RPMI8226 (cell line): Measurements from ENCODE around the gene CDC123.
"Not testable (repeated sequence)": the region's sequence is repeated elsewhere in the genome, so short reads cannot be mapped to it uniquely, and the experiment has no call there.

ENCODE experiments used
- DNase-seq: peaks from one replicate; pipeline ENCODE4 v3.0.0-alpha.2; 2015

CDC123 gene

DNA sequence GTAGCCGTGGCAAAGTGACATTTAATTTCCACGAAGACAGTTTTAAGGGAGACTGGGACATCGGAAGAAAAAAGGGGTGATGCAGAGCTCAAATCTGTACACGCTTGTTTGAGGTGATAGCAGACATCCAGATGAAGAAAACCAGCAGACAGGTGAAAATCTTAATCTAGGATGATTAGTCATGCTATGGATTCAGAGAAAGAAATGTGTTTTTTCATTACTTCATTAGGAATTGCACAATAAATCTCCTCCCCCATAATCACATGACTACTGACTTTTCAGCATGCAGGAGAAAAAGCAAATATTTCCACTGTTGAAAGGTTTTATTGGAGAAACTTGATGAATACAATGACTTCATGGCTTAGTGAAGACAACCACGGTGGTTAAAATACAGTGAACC lies 2.8 kb upstream of the CDC123 start:
- no peak for DNase-seq

DNA sequence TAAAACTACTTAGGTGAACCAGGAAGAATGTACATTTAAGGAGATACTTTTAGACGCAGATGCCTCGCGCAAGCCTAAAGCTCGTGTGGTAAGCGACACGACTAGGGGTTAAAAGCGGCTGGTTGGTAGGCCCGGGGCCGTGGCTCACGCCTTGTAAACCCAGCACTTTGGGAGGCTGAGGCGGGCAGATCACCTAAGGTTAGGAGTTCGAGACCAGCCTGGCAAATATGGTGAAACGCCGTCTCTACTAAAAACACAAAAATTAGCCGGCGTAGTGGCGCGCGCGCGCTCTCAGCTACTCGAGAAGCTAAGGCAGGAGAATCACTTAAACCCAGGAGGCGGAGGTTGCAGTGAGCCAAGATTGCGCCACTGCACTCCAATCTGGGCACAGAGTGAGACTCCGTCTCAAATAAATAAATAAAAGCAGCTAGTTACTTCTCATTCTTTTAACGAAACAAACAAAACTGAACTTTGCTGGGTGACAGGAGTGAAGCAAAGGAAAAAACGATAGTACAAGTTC lies 1.2 kb upstream of the CDC123 start:
- DNase-seq: peak; percentile 52

DNA sequence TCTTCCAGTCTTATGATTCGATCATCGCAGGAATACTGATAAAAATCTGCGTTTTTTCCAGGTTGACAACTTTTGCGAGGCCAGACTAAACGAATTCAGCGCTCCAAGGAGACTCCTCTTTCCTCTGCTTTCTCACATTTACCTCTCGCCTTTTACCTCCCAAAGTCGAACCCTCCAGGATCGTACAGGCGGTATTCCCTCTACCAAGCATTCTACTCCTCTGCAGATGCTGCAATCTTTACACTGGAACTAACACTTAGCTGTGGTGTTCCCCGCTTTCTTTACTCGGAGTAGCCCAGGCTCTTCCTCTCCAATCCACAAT lies 746 bp upstream of the CDC123 start:
- DNase-seq: no peak

DNA sequence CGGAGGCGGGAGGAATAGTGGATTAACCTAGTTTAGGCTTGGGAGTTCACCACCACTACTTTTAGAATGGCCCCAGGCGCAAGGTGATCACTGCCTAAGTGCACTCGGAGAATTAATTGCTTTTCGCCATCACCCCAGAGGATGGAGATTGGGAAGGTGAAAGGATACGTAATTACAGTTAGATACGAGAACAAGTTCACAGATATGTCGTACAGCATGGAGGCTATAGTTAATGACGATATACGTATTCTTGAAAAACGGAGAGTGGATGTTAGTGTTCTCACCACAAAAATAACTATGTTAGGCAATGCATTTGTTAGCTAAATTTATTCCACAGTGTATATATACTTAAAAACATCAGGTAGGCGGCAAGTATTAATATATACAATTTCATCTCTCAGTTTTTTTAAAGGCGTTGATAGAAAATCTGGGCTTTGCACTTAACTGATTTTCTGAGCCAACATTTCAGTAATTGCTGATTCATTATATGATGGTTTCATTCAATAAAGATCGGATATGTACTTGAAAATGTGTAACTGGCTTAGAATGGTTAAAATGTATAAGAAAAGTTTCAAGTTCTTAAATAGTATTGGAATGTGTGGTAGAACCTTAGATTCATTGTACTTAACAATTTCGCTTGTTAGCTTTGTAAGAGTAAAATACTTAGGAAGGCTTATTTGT lies 683 bp downstream of the CDC123 start:
- DNase-seq: no peak

DNA sequence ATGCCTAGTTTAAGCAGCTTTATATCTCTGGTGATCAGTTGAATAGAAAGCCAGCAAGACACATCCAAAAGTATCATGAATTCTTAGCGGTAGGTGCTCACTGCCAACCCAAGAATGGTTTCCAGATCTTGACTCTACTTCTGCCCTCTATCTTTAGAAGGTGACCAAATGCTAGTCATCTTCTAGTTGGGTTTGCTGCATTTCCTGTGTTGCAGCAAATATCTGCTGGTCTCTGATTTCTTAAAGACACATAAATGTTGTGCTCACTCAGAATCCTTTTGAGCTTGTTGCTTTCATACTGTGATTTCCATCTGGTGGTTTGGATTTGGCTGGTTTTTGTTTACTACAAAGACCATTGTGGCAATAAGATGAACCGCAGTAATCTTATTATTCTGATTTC lies 2.2 kb downstream of the CDC123 start:
- no peak for DNase-seq

DNA sequence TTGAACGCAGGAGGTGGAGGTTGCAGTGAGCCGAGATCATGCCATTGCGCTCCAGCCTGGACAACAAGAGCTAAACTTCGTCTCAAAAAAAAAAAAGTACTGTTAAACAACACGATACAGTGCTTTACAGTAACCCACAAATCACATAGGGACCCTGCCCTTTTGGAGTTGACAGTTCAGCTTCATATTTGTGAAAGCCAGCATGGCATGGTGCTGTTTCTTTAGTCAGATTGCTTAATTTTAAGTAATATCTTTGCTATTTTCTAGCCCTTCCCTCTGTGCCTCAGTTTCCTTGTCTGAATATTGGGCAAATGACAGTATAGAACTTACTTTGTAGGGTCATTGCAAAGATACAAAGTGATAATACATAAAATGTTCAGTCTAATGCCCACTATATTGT lies 4.9 kb downstream of the CDC123 start:
- DNase-seq: no peak

DNA sequence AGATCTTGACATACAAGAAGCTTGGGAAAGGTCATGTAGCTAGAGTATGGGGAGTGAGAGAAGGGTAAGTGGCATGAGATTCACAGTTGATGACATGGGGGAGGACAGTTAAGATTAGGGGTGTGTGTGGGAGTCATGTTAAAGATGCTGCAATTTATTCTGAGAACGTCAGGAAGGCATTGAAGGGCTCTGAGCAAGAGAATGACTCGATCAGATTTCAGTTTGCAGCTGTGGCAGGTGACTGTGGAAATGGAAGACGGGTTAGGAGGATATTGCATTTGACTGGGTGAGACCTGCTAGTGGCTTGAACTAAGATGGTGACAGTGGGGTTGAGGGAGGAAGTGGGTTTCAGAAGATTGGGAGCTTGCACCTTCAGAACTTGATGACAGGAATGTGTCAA lies 5.6 kb downstream of the CDC123 start:
- DNase-seq: no peak

DNA sequence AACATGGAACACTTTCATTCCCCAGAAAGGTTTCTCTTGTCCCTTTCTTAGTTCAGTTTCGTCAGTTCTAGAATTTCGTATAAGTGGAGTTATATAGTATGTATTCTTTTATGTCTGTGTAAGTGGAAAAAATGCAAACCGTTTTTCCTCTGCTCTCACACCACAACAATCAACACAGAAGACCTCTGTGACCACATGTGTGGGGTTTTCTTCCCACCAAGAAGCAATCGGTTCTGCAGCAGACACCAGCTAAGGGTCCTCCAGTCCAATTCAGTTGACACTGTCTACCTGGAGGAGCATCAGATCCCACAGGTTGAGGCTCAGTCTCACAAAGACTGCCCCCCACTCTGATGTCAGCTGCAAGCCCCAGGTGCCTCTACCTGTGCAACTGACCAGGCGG lies 6.2 kb downstream of the CDC123 start:
- no peak for DNase-seq

DNA sequence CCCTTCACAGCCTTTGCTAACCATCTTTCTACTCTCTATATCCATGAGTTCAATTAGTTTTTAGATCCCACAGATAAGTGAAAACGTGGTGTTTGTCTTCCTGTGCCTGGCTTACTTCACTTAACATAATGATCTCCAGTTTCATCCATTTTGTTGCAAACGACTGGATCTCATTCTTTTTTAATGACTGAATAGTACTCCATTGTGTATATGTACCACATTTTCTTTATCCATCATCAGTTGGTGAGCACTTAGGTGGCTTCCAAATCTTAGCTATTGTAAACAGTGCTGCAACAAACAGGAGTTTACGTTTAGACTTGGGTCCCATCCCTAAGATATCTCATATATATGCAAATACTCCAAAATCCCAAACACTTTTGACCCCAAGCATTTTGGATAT lies 9.1 kb downstream of the CDC123 start:
- no peak for DNase-seq

DNA sequence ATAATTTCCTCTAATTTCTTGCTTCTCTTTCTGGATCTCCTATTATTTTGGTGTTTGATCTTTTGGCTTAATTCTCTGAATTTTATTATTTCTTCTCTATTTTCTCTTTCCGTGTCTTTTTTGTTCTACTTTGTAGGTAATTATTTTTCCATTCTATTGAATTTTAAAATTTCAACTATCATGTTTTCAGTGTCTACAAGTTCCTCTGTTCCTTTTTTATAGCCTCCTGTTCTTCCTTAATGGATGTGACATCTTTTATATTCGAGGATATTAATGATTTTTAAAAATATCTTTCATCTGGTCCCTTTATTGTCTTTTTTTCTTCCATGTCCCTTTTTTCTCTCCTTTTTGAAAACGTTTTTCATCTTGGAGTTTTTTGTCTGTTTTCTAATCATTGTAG lies 11.1 kb downstream of the CDC123 start:
- no peak for DNase-seq

DNA sequence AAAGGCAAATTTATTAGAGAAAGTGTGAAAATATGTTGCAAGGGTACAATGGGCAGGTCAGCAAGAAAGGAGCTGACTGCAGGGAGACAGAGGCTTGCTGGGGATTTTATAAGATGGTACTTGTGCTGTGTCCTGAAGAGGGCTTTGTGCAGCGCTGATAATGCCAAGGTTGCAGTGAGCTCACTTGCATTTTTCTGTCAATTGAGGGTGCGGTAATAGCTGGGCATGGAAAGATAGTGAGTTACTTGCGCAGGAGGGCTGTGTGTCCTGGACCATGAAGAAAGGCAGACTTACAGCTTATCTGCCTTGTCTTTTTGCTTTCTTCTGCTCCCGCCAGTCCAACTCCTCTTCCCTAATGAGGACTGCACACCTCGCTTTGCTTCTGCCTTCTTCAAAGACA lies 12.5 kb downstream of the CDC123 start:
- no peak for DNase-seq

DNA sequence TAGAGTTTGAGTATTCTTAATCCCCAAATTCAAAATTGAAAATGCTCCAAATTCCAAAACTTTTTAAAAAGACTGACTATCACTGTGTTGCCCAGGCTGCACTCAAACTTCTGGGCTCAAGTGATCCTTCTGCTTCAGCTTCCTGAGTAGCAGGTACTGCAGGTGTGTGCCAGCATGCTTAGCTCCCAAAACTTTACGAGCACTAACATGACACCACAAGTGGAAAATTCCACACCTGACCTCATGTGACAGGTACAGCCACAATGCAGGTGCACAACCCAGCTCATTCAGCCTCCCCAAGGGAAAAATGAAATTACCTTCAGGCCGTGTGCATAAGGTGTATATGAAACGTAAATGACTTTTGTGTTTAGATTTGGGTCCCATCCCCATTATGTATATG lies 16.5 kb downstream of the CDC123 start:
- DNase-seq: peak; percentile 21

DNA sequence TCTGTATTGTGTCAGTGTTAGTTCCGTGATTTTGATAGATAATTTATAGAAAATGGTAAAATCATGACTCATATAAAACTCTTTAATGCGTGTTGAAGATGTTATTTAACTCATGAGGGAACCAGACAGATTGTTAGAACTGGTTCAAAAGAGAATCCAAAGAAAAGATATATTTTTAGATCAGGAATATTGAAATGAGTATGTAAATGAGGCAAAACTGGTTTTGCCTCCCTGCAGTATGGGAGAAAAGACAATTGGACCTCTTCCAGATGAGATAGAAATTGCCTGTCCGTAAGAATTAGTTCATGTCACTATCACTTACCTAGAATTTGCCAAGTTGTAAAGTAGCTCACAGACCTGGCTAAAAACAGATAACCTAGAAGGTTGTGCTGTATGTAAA lies 17.6 kb downstream of the CDC123 start:
- no peak for DNase-seq

DNA sequence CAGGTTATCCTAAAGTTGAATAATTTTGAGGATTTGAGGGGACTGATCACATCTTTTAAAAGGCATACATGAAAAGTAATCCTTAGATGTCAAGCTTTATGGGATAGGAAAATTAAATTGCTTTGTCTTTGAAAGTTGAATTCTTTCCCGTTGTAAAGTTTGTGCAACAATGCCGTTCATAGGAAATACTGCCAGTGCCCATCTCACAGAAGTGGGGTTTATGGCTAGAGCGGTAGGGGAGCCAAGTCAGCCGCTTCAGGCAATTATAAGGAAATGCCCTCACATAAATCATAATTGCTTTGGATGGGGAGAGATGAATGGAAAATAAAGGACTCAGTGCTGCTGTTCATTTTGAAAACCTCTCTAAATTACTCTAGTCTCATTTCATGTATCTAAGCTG lies 18.1 kb downstream of the CDC123 start:
- no peak for DNase-seq

DNA sequence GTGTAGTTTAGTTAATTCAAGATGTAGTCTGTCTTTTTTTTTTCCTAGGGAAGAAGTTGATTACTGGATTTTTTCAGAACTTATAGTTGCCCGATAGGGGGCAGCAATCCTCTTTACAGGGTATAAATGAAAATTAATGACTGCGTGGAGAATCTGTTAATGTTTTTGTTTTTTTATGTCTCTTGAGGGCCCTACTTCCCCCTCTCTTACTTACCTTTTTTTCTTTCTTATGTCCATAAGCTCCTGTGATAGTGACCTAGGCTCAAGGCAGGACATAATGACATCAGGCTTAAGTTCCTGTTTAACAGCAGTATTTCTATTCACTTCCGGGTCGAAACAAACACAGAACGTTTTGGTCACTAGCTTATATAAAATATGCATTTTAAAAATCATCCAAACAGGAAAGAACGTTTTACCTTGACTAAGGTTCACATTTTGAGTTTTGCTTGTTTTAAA lies 18.8 kb downstream of the CDC123 start:
- DNase-seq: peak; percentile 61

DNA sequence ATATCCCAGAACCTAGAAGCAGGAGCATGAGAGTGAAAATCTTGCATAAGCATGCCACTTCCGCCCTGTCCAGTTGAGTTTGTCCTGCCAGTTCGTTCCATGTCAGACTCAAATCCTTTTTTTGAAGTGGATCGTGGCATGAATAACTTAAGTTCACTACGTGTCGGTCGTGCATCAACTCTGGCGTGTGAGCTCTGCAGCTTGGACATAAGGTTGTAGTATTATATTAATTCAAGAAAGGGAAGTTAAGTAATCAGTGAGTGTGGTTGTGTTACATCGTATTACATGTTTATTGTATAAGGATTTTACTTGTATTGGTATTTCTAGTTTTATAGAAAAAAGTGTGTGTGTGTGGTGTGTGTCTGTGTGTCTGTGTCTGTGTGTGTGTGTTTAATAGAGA lies 23.0 kb downstream of the CDC123 start:
- DNase-seq: no peak

DNA sequence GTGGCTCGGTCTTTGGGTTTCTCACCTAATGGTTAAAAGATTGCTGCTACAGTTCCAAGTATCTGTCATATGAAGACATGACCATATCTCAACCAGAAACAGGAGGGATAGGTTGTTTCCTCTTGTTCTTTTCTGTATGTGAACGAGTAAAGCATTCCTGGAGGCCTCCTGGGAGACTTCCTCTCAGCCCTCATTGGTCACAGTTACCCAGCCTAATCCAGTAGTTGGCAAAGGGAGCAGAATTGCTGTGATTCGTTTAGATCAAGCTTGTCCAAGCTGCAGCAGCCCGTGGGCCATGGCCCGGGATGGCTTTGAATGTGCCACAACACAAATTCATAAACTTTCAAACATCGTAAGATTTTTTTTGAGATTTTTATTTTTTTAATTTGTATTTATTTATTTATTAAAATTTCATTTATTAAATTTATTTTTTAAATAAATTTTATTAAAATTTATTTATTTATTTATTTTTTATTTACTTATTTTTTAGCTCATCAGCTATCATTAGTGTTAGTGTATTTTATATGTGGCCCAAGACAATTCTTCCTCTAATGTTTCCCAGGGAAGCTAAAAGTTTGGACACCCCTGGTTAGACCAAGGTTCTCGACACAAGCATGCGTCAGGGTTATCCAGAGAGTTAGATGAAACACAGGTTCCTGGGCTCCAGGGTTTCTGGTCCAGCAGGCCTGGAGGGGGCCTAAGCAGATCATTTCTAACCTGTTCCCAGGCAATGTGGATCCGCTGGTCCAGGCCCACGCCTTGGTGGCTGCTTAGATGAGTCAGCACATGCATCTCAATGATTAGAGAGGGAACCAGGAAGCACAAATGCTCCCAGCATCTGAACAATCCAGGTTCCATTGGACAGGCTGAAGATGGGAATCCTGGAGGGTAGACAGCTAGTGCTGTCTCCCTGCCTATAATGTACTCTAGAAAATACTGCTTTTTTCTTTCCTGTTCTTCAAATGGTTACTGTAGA lies 25.6 kb downstream of the CDC123 start:
- DNase-seq: no peak

DNA sequence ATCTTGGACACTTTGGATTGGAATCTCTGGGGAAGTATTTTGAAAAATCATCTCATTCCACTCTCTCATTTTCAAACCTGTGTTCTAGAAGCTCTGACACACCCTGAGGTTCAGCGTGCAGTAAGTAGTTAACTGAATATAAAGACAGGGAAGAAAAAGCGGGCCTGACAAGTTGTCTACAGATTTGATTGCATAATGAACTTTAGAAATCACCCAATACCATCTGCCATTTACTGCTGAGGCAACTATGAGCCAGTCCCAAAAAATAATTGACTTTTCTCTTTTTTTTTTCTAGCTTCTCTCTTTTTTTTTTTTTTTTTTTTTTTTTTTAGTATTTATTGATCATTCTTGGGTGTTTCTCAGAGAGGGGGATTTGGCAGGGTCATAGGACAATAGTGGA lies 29.5 kb downstream of the CDC123 start:
- DNase-seq: no peak

DNA sequence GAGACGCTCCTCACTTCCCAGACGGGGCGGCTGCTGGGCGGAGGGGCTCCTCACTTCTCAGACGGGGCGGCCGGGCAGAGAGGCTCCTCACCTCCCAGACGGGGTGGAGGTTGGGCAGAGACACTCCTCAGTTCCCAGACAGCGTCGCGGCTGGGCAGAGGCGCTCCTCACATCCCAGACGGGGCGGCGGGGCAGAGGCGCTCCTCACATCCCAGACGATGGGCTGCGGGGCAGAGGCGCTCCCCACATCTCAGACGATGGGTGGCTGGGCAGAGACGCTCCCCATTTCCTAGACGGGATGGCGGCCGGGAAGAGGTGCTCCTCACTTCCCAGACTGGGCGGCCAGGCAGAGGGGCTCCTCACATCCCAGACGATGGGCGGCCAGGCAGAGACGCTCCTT lies 30.4 kb downstream of the CDC123 start:
- DNase-seq: not testable (repeated sequence)

DNA sequence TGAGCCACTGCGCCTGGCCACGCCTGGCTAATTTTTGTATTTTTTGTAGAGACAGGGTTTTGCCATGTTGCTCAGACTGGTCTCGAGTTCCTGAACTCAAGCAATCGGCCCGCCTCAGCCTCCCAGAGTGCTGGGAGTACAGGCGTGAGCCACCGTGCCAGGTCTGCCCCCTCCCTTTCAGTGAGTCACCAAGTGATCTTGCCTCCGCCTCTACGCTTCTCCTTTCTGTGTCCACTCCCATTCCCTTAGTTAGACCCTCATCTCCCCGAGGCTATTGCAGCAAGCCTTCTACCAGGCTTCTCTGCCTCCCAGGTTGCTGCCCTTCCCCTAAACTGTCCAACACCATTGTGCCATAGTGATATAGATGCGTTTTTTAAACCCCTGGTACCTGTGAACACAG lies 32.9 kb downstream of the CDC123 start:
- no peak for DNase-seq

DNA sequence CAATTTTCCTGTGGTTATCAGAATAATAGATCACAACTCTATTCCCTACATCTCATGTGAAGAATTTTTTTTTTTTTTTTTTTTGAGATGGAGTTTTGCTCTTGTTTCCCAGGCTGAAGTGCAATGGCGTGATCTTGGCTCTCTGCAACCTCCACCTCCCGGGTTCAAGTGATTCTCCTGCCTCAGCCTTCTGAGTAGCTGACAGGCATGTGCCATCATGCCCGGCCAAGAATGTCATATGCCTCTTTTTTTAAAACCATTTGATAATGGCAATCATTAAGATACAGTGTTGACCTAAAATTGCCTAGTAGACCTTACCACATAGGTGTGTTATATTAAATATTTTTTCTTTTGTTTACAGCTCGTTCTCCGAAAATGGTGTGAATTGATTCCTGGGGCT lies 38.7 kb downstream of the CDC123 start:
- not testable (repeated sequence) for DNase-seq

DNA sequence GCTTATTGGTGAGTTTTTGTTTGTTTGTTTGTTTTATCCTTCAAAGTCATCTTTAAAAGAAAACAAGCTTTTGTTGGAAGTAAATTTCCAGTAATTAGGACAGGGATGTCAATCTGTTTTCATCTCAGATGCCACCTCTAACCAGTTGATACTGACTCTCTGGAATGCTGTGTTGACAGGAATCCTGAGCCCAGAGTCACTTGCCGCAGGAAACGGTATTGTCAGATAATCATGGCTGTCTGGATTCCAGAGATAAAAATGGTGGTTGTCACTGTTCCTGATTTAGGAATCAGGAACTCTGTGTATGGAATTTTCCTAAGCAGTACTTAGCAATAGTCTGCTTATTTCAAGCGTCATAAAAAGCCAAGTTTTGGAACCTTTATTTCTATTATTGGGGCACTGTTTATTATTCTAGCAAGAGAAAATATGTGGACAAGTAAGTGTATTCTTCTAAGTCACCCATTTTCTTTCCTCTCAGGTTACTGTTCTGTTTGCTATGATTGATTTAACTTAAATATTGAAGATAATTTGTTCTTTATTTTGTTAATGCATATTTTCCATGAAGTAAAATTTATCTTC lies 39.2 kb downstream of the CDC123 start:
- no peak for DNase-seq

DNA sequence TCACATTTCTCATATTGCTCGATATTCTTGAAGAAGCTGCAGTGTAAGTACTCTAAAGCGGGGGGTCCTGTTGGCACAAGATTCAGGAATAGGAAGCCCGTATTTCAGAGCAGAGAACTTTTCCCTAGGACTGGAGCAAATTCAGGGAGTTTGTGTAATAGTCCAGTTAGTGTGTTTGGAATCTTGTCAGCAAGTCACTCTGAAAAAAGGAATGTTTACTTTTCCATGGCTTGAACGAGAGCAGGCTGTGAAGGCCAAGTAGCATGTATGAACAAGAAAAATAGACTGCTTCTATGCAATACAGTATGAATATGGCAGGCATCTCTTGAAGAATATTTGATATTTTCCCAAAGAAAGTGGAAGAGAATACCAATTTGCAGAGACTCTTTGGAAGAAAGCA lies 39.8 kb downstream of the CDC123 start:
- no peak for DNase-seq
